ENCODE measurements around the gene TMED1. TPM values are rescaled to one million over a fixed set of nuclear protein-coding genes. Genes with fewer than 3 reads are reported as not detected.

Gene TMED1
- total RNA-seq, 4 donors from 2014 or later, result 8.9 to 26.2 (median 20.4) TPM

GRCh38 chr19:10805065-10805757, 30.8 kb downstream of the TMED1 start:
- Histone ChIP-seq H3K4me1 (no peaks in the 10 kb centered on the region), H3K36me3 (peaks cover 83% of the 10 kb centered on the region), H3K4me3 (no peak overlapping the region), H3K27me3 (no peaks in the 10 kb centered on the region), H3K27ac (no peak overlapping the region), H3K9me3 (no peaks in the 10 kb centered on the region)
- DNase-seq (ENCODE audit: low spot score in 2 of 2), result no peak
- TF ChIP-seq, protein P1, sequence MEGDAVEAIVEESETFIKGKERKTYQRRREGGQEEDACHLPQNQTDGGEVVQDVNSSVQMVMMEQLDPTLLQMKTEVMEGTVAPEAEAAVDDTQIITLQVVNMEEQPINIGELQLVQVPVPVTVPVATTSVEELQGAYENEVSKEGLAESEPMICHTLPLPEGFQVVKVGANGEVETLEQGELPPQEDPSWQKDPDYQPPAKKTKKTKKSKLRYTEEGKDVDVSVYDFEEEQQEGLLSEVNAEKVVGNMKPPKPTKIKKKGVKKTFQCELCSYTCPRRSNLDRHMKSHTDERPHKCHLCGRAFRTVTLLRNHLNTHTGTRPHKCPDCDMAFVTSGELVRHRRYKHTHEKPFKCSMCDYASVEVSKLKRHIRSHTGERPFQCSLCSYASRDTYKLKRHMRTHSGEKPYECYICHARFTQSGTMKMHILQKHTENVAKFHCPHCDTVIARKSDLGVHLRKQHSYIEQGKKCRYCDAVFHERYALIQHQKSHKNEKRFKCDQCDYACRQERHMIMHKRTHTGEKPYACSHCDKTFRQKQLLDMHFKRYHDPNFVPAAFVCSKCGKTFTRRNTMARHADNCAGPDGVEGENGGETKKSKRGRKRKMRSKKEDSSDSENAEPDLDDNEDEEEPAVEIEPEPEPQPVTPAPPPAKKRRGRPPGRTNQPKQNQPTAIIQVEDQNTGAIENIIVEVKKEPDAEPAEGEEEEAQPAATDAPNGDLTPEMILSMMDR (IDR thresholded peaks at IDR 0.05), result no peak
- TF ChIP-seq POLR2AphosphoS5 (IDR thresholded peaks at IDR 0.05) (no peak), EP300 (IDR thresholded peaks at IDR 0.05) (no peak), POLR2A (IDR thresholded peaks at IDR 0.05) (no peak)
- 87% methylated on average over 11 of the region's 11 CpGs for WGBS

DNA sequence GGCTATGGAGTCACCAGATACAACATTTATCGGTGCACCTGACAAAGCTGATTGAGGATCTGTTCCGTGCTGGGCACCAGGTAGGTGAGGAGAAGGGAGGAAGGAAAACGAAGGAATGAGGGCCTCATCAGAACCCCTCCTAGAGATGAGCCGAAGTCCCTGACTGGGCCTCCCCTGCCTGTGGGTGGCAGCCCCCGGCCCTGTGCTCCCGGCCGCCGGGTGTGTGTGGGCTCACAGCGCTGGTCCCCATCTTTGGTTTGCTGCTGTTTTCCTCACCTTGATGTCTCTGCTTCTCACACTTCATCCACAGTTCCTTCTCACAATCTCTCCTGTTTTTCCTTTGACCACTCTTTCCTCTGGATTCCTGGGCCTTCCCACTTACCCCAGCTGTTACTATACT, 32.8 kb downstream of the TMED1 start:
- no peak overlapping the region for H3K4me3 ChIP-seq
- H3K36me3 ChIP-seq, result peaks cover 75% of the 10 kb centered on the region
- no peak overlapping the region for H3K27ac ChIP-seq
- 94% methylated on average over 9 of the region's 9 CpGs for WGBS
- H3K27me3 ChIP-seq, result no peaks in the 10 kb centered on the region
- DNase-seq (ENCODE audit: low spot score in 2 of 2), result no peak
- TF ChIP-seq EP300 (IDR thresholded peaks at IDR 0.05) (no peak), POLR2AphosphoS5 (IDR thresholded peaks at IDR 0.05) (no peak), POLR2A (IDR thresholded peaks at IDR 0.05) (no peak)
- TF ChIP-seq, protein P1 (IDR thresholded peaks at IDR 0.05), result no peak
- no peaks in the 10 kb centered on the region for H3K9me3 ChIP-seq
- H3K4me1 ChIP-seq, result no peaks in the 10 kb centered on the region

- TF ChIP-seq EP300 (IDR thresholded peaks at IDR 0.05) (no peak), POLR2A (IDR thresholded peaks at IDR 0.05) (no peak), POLR2AphosphoS5 (IDR thresholded peaks at IDR 0.05) (no peak)
- TF ChIP-seq, protein P1 (IDR thresholded peaks at IDR 0.05), result no peak
- no peaks in the 10 kb centered on the region for H3K27me3 ChIP-seq
- H3K36me3 ChIP-seq, result peaks cover 75% of the 10 kb centered on the region
- no peak overlapping the region for H3K4me3 ChIP-seq
- no peak for DNase-seq (ENCODE audit: low spot score in 2 of 2)
- H3K27ac ChIP-seq, result no peak overlapping the region
- no peaks in the 10 kb centered on the region for H3K4me1 ChIP-seq
- WGBS, result 100% methylated on average over 2 of the region's 5 CpGs
- no peaks in the 10 kb centered on the region for H3K9me3 ChIP-seq
These were observed 33.5 kb downstream of the TMED1 start for GRCh38 chr19:10802479-10802878.

GRCh38 chr19:10800488-10800887, 35.5 kb downstream of the TMED1 start:
- Histone ChIP-seq H3K36me3 (peaks cover 89% of the 10 kb centered on the region), H3K4me1 (no peaks in the 10 kb centered on the region), H3K4me3 (no peak overlapping the region), H3K27me3 (no peaks in the 10 kb centered on the region), H3K9me3 (no peaks in the 10 kb centered on the region), H3K27ac (no peak overlapping the region)
- no peak for DNase-seq (ENCODE audit: low spot score in 2 of 2)
- 76% methylated on average over 8 of the region's 9 CpGs for WGBS
- TF ChIP-seq, protein P1 (IDR thresholded peaks at IDR 0.05), result no peak
- no peak for TF ChIP-seq POLR2A (IDR thresholded peaks at IDR 0.05)
- TF ChIP-seq EP300 (IDR thresholded peaks at IDR 0.05), result no peak
- no peak for TF ChIP-seq POLR2AphosphoS5 (IDR thresholded peaks at IDR 0.05)

- no peaks in the 10 kb centered on the region for H3K27me3 ChIP-seq
- WGBS, result 79% methylated on average over 14 of the region's 19 CpGs
- H3K4me3 ChIP-seq, result no peak overlapping the region
- no peaks in the 10 kb centered on the region for H3K9me3 ChIP-seq
- TF ChIP-seq EP300 (IDR thresholded peaks at IDR 0.05) (no peak), POLR2A (IDR thresholded peaks at IDR 0.05) (no peak), POLR2AphosphoS5 (IDR thresholded peaks at IDR 0.05) (no peak)
- TF ChIP-seq, protein P1 (IDR thresholded peaks at IDR 0.05), result no peak
- H3K27ac ChIP-seq, result no peak overlapping the region
- no peak for DNase-seq (ENCODE audit: low spot score in 2 of 2)
- H3K36me3 ChIP-seq, result peaks cover 88% of the 10 kb centered on the region
- H3K4me1 ChIP-seq, result no peaks in the 10 kb centered on the region
These were observed 38.3 kb downstream of the TMED1 start for GRCh38 chr19:10797541-10798256.
